K562 (cell line): ENCODE measurements around the gene ILF3. TPM values are rescaled to one million over a fixed set of nuclear protein-coding genes. Genes with fewer than 3 reads are reported as not detected.

Experiments
- ATAC-seq: fragments of 200-7000 bp; cut with Tn5 transposase; 3 replicates; pipeline ENCODE4 v1.9.1; 2020; ENCODE audit warnings: moderate library complexity
- BruUV-seq: library from RNA; stranded (reverse); fragments of 400-500 nt; replicated peaks from 2 replicates; lab custom pipeline; 2021; lab: Mats Ljungman, UMichigan
- CTCF ChIA-PET: fragments of 300-600 bp; formaldehyde crosslinking; extraction: SDS; loops from one replicate; lab custom pipeline; 2021; ENCODE audit warnings: low intra/inter-chr PET ratio; lab: Yijun Ruan, JAX
- POLR2A ChIA-PET: fragments of 300-600, 350-650 bp; sonication (Branson Sonifier 250); formaldehyde crosslinking; extraction: SDS; loops from one replicate; lab custom pipeline; 2021; ENCODE audit warnings: antibody characterized with exemption, inconsistent platforms; lab: Yijun Ruan, JAX
- DNase-seq, 4 experiments: peaks; one replicate each; pipeline versions ENCODE4 v3.0.0 to v3.0.0-alpha.2; 2011 to 2018; ENCODE audit warnings: low spot score in 3 of 4, mixed read lengths in 3 of 4; ENCODE audit errors: extremely low read depth in 1 of 4
- FAIRE-seq: peaks from 2 replicates; lab custom pipeline; 2011; peaks lifted over from hg19 to GRCh38; lab: Jason Lieb, UNC
- H2AFZ ChIP-seq: 2 replicates; pipeline ENCODE4 v1.6.0; 2011; ENCODE audit warnings: low read depth, low read length, control low read depth, inconsistent platforms
- H3K27ac ChIP-seq: fragments of 200-600 bp; 3 replicates; pipeline ENCODE4 v1.8.0; 2011; ENCODE audit warnings: low read depth, mild to moderate bottlenecking, control low read depth, inconsistent platforms, low read length, moderate library complexity, mixed read lengths; ENCODE audit errors: extremely low read depth
- H3K27me3 ChIP-seq, 2 experiments: fragments of 300-600 bp in 1 of 2; 2 replicates in 1 of 2; 3 replicates in 1 of 2; pipeline versions ENCODE4 v1.6.0 to v1.8.0; 2011; ENCODE audit warnings: inconsistent platforms in 2 of 2, low read length in 2 of 2, mild to moderate bottlenecking in 1 of 2, mixed read lengths in 1 of 2, moderate library complexity in 1 of 2; ENCODE audit not compliant: control insufficient read depth in 2 of 2, insufficient read depth in 2 of 2
- H3K36me3 ChIP-seq: fragments of 300-600 bp; 3 replicates; pipeline ENCODE4 v1.8.0; 2011; ENCODE audit warnings: mild to moderate bottlenecking, low read length, inconsistent platforms; ENCODE audit not compliant: control insufficient read depth, insufficient read depth
- H3K4me1 ChIP-seq, 2 experiments: fragments of 200-600 bp in 1 of 2; replicated peaks in 1 of 2; 2 replicates in 1 of 2; 3 replicates in 1 of 2; pipeline versions ENCODE4 v1.5.1 to v1.8.0; 2011; ENCODE audit warnings: inconsistent platforms in 2 of 2, low read length in 2 of 2, mild to moderate bottlenecking in 1 of 2, mixed read lengths in 1 of 2, moderate library complexity in 1 of 2; ENCODE audit not compliant: control insufficient read depth in 2 of 2, insufficient read depth in 2 of 2
- H3K4me2 ChIP-seq: 2 replicates; pipeline ENCODE4 v1.6.1; 2011; ENCODE audit warnings: low read length, control low read depth, inconsistent platforms, mixed read lengths; ENCODE audit not compliant: insufficient read depth
- H3K4me3 ChIP-seq: fragments of 200-600 bp; sonication (generic), shearing (Covaris generic); 2 replicates; pipeline ENCODE4 v1.5.1; 2016; ENCODE audit warnings: control low read depth, inconsistent platforms
- H3K79me2 ChIP-seq: fragments of 200-600 bp; 3 replicates; pipeline ENCODE4 v1.8.0; 2011; ENCODE audit warnings: low read length, inconsistent platforms; ENCODE audit not compliant: control insufficient read depth, insufficient read depth
- H3K9ac ChIP-seq, 2 experiments: 2 replicates each; pipeline versions ENCODE4 v1.6.0 to v1.6.1; 2011; ENCODE audit warnings: low read depth in 2 of 2, low read length in 2 of 2, control low read depth in 1 of 2, inconsistent platforms in 1 of 2, mild to moderate bottlenecking in 1 of 2, mixed read lengths in 1 of 2; ENCODE audit not compliant: insufficient read depth in 1 of 2
- H3K9me1 ChIP-seq: one replicate; pipeline ENCODE4 v1.6.0; 2011; ENCODE audit warnings: inconsistent platforms, mild to moderate bottlenecking, low read length, moderate library complexity; ENCODE audit not compliant: control insufficient read depth, insufficient read depth
- H3K9me3 ChIP-seq: replicated peaks from 2 replicates; pipeline ENCODE4 v1.5.1; 2011; ENCODE audit warnings: low read depth, low read length, inconsistent platforms; ENCODE audit not compliant: control insufficient read depth, insufficient read depth
- H4K20me1 ChIP-seq: replicated peaks from 2 replicates; pipeline ENCODE4 v1.6.1; 2011; ENCODE audit warnings: low read length, inconsistent platforms, mixed read lengths; ENCODE audit not compliant: control insufficient read depth, insufficient read depth
- BCOR ChIP-seq: fragments of 450-650 bp; IDR thresholded peaks from 2 replicates; pipeline ENCODE4 v1.6.1; 2016
- CBX3 ChIP-seq, 2 experiments: IDR thresholded peaks; 1 replicate in 1 of 2; 2 replicates in 1 of 2; pipeline ENCODE4 v1.6.1; 2012; ENCODE audit warnings: inconsistent platforms in 2 of 2, low read length in 2 of 2, borderline replicate concordance in 1 of 2, control low read depth in 1 of 2
- CHD4 ChIP-seq: fragments of 200-600 bp; sonication (generic); IDR thresholded peaks from 3 replicates; pipeline ENCODE4 v1.6.1; 2012; ENCODE audit warnings: low read depth, mild to moderate bottlenecking, mixed read lengths, low read length, inconsistent platforms; ENCODE audit not compliant: insufficient read depth, insufficient replicate concordance, poor library complexity, severe bottlenecking
- HDAC1 ChIP-seq, 2 experiments: fragments of 450-650 bp; IDR thresholded peaks; 2 replicates each; pipeline ENCODE4 v1.6.1; 2016 to 2017; ENCODE audit warnings: inconsistent platforms in 1 of 2, mild to moderate bottlenecking in 1 of 2, moderate library complexity in 1 of 2
- KDM1A ChIP-seq, 2 experiments: fragments of 450-650 bp; IDR thresholded peaks; 2 replicates each; pipeline ENCODE4 v1.6.1; 2016; ENCODE audit warnings: mild to moderate bottlenecking in 2 of 2
- POLR2AphosphoS5 ChIP-seq: IDR thresholded peaks from 2 replicates; pipeline ENCODE4 v1.6.1; 2011; ENCODE audit warnings: mild to moderate bottlenecking, low read depth, low read length, moderate library complexity; ENCODE audit not compliant: control insufficient read depth, insufficient read depth
- RBM25 ChIP-seq: fragments of 200-400 bp; formaldehyde crosslinking; IDR thresholded peaks from 2 replicates; pipeline ENCODE4 v1.6.1; 2018; ENCODE audit warnings: low read length, low read depth, moderate library complexity; ENCODE audit not compliant: severe bottlenecking
- RCOR1 ChIP-seq, 2 experiments: IDR thresholded peaks; 2 replicates each; pipeline ENCODE4 v1.6.1; 2012; ENCODE audit warnings: low read depth in 2 of 2, low read length in 2 of 2, borderline replicate concordance in 1 of 2, improper control_type of control experiment in 1 of 2
- ZKSCAN1 ChIP-seq: fragments of 150-350 bp; IDR thresholded peaks from 2 replicates; pipeline ENCODE4 v1.6.1; 2016; ENCODE audit warnings: low read depth, low read length
- WGBS: fragments of 100-300 bp; shearing (Covaris generic); methylation state at CpG from one replicate; pipeline ENCODE4 v1.1.6; 2016; ENCODE audit warnings: low coverage, mixed read lengths; ENCODE audit not compliant: insufficient coverage; ENCODE audit errors: missing lambda C conversion rate; 5-methylcytosine and 5-hydroxymethylcytosine counted together
- in situ Hi-C: fragments of 300-500 bp; cut with MboI; formaldehyde crosslinking; loops from 4 replicates; pipeline ENCODE4 v1.15.0; 2018; ENCODE audit warnings: inconsistent platforms, mixed read lengths
- intact Hi-C: fragments of 100-400 bp; cut with micrococcal nuclease; formaldehyde crosslinking; loops from 2 replicates; pipeline ENCODE4 v1.14.2; 2022
- polyA plus RNA-seq, 8 experiments: library from polyadenylated mRNA; depleted of rRNA in 4 of 8; stranded (reverse) in 5 of 8; unstranded in 3 of 8; fragments of >200 nt; fragmentation: Nextera tagmentation in 2 of 8; fragmentation: Illumina TruSeq in 1 of 8; extraction: Ambion mirVana in 2 of 8; extraction: Trizol in 1 of 8; gene quantifications; 2 replicates each; pipeline versions ENCODE4 v1.2.1 to v1.2.3, GENCODE V29; 2011 to 2014; ENCODE audit warnings: inconsistent platforms in 1 of 8, missing spikeins in 1 of 8
- total RNA-seq, 7 experiments: library from RNA; depleted of rRNA in 6 of 7; stranded (reverse); fragments of >200 nt in 6 of 7; fragmentation: Illumina TruSeq in 2 of 7; extraction: Trizol in 2 of 7; gene quantifications; 2 replicates each; pipeline versions ENCODE4 v1.2.1 to v1.2.3, GENCODE V29; 2011 to 2021; ENCODE audit warnings: low replicate concordance in 1 of 7
- TF ChIP-seq, protein P1 (sequence below): fragments of 450-650 bp; formaldehyde crosslinking; conservative IDR thresholded peaks from 2 replicates; pipeline ENCODE4 v1.4.0; 2022; ENCODE audit warnings: mild to moderate bottlenecking, missing genetic modification characterization

The ILF3 gene
- total and polyA plus RNA-seq, 9 of the 15 experiments (the other 6 are each of a cell fraction or from before 2014, with no cell fraction given), result 26.0 to 453 (median 175) TPM

DNA sequence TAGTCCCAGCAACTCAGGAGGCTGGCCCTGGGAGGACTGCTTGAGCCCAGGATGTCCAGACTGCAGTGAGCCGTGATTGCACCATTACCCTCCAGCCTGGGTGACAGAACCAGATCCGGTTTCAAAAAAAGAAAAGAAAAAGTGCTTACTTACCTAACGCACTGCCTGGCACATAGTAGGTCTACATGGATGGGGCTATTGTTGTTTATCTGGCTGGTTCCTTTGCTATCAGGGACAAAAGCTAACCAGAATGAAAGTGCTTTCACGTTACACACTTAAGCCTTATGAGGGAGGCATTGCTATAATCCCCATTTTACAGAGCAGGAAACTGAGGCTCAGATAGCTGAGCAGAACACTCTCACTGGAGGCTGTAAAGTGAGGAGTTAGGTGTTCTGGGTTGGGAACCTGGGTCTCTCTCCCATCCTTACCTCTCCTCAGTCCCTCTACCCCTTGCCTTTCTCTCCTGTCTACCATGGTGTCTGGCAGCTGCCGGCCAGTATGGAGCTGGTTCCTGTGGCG, 66.5 kb downstream of the ILF3 start:
- no TSS peak for BruUV-seq
- Histone ChIP-seq H3K4me2 (peak overlapping the region; percentile 7; the same call in 1 of the 2 replicates), H3K9me1 (peaks cover 8% of the 10 kb centered on the region), H4K20me1 (peaks cover 54% of the 10 kb centered on the region), H3K27me3 (no peaks in the 10 kb centered on the region), H3K9ac (peak overlapping the region in 1 of 2 experiments; percentile 78; a peak in 1 of 4 replicates), H3K27ac (no peak overlapping the region; the same call in 2 of the 3 replicates), H3K9me3 (no peaks in the 10 kb centered on the region), H3K4me3 (no peak overlapping the region), H3K4me1 (peaks cover 18 to 39% of the 10 kb centered on the region in 2 experiments; a peak in 4 of 5 replicates), H2AFZ (no peak overlapping the region), H3K79me2 (peaks cover 78% of the 10 kb centered on the region), H3K36me3 (peaks cover 35% of the 10 kb centered on the region)
- ATAC-seq (no peak), DNase-seq (no peak), FAIRE-seq (no peak)
- POLR2A ChIA-PET, result no interaction called here
- CTCF ChIA-PET, result no interaction called here
- intact Hi-C loops, result no loop called here
- TF ChIP-seq, protein P1, sequence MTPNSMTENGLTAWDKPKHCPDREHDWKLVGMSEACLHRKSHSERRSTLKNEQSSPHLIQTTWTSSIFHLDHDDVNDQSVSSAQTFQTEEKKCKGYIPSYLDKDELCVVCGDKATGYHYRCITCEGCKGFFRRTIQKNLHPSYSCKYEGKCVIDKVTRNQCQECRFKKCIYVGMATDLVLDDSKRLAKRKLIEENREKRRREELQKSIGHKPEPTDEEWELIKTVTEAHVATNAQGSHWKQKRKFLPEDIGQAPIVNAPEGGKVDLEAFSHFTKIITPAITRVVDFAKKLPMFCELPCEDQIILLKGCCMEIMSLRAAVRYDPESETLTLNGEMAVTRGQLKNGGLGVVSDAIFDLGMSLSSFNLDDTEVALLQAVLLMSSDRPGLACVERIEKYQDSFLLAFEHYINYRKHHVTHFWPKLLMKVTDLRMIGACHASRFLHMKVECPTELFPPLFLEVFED (CRISPR knock-in tag), result no peak
- TF ChIP-seq RCOR1 (IDR thresholded peaks at IDR 0.05; ENCODE audit: borderline replicate concordance in 1 of 2, low read depth in 2 of 2, low read length in 2 of 2) (0 out of 4 replicates have a peak, but pooled peaks of 1 of the 2 experiments have one; percentile 7), RBM25 (peak; percentile 92), BCOR (peak; percentile 67), HDAC1 (IDR thresholded peaks at IDR 0.05) (0 out of 4 replicates have a peak, but pooled peaks of 1 of the 2 experiments have one; percentile 31), CHD4 (peak; percentile 72), CBX3 (IDR thresholded peaks at IDR 0.05; ENCODE audit: borderline replicate concordance in 1 of 2, low read length in 2 of 2) (0 out of 3 replicates have a peak, but pooled peaks of 1 of the 2 experiments have one; percentile 30), KDM1A (IDR thresholded peaks at IDR 0.05) (peak in 1 of 2 experiments; percentile 71; a peak in 3 of 4 replicates), POLR2AphosphoS5 (no peak), ZKSCAN1 (peak; percentile 99)
- WGBS, result 85% methylated on average over 6 of the region's 6 CpGs
- in situ Hi-C loops, result no loop called here
